ENCODE data around the gene NSMF.

Gene NSMF

GRCh38 chr9:137435381-137435891 lies 23.7 kb downstream of the NSMF start:
- Histone ChIP-seq H3K4me3 (ENCODE audit: low read length, poor library complexity, severe bottlenecking) (no peak overlapping the region), H3K4me2 (ENCODE audit: low read depth, low read length, poor library complexity, severe bottlenecking) (no peak overlapping the region), H3K4me1 (ENCODE audit: insufficient read depth, low read length, poor library complexity, severe bottlenecking) (no peaks in the 10 kb centered on the region), H3K9me3 (ENCODE audit: insufficient read depth, low read depth, low read length) (no peaks in the 10 kb centered on the region; the same call in 1 of the 2 replicates), H3K27me3 (ENCODE audit: insufficient read depth, low read length, poor library complexity, severe bottlenecking) (no peaks in the 10 kb centered on the region), H3F3A (ENCODE audit: low read depth) (no peaks in the 10 kb centered on the region), H2AFZ (ENCODE audit: low read length) (no peak overlapping the region), H3K36me3 (ENCODE audit: insufficient read depth, low read length) (no peaks in the 10 kb centered on the region), H3K9me2 (replicated peaks; ENCODE audit: low read depth, low read length) (no peaks in the 10 kb centered on the region), H3K9ac (ENCODE audit: low read depth, low read length, poor library complexity, severe bottlenecking) (no peak overlapping the region), H4K20me1 (ENCODE audit: insufficient read depth, low read length, poor library complexity, severe bottlenecking) (no peaks in the 10 kb centered on the region), H3K79me2 (ENCODE audit: insufficient read depth, low read length) (no peaks in the 10 kb centered on the region)
- TF ChIP-seq CTCF (conservative IDR thresholded peaks at IDR 0.05; ENCODE audit: low read length) (no peak), EZH2phosphoT487 (IDR thresholded peaks at IDR 0.05; ENCODE audit: borderline replicate concordance) (no peak)

DNA sequence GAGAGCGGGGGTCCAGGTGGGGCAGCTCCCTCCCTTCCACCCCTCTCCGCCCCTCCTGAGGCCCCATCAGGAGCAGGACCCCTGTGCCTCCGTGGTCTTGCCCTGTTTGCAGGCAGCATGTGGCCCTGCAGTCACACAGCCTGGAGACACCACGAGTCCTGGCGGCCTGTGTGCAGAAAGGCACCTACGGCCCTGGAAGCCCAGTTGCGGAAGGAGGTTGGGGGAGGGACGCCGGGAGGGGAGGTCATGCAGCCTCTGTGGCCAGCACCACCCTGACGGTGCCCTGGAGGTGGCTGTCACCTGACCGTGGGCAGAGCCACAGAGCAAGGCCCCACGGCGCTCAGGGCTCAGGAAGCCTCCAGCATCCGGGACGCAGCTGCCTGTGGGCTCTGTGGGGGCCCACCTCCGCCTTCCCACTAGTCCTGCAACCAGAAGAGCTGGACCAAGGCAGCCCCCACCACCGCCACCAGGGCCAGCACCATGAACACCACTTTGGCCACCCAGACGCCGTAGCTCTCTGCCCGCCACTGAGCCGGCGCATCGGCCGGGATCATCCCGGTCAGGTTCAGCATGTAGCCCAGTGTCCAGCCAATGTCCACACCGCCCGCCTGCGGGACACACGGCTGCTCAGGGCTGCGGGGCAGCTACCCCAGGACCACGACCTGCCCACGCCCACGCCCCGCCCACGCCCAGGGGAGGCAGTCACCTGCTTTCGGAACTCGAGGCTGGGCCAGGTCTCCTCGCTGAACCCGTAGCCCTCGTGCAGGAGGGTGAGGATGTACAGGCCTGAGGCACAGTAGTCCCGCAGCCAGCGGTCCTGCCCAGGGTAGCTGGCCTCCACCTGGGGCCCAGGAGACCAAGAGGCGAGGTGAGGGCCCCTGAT lies 24.4 kb downstream of the NSMF start:
- Histone ChIP-seq H3K4me3 (ENCODE audit: low read length, poor library complexity, severe bottlenecking) (no peak overlapping the region), H3K36me3 (ENCODE audit: insufficient read depth, low read length) (no peaks in the 10 kb centered on the region), H3F3A (ENCODE audit: low read depth) (no peaks in the 10 kb centered on the region), H3K9me2 (replicated peaks; ENCODE audit: low read depth, low read length) (no peaks in the 10 kb centered on the region), H4K20me1 (ENCODE audit: insufficient read depth, low read length, poor library complexity, severe bottlenecking) (no peaks in the 10 kb centered on the region), H3K9me3 (ENCODE audit: insufficient read depth, low read depth, low read length) (no peaks in the 10 kb centered on the region; the same call in 1 of the 2 replicates), H3K4me2 (ENCODE audit: low read depth, low read length, poor library complexity, severe bottlenecking) (no peak overlapping the region), H3K27me3 (ENCODE audit: insufficient read depth, low read length, poor library complexity, severe bottlenecking) (no peaks in the 10 kb centered on the region), H2AFZ (ENCODE audit: low read length) (no peak overlapping the region), H3K9ac (ENCODE audit: low read depth, low read length, poor library complexity, severe bottlenecking) (no peak overlapping the region), H3K4me1 (ENCODE audit: insufficient read depth, low read length, poor library complexity, severe bottlenecking) (no peaks in the 10 kb centered on the region), H3K79me2 (ENCODE audit: insufficient read depth, low read length) (no peaks in the 10 kb centered on the region)
- TF ChIP-seq CTCF (conservative IDR thresholded peaks at IDR 0.05; ENCODE audit: low read length) (no peak), EZH2phosphoT487 (IDR thresholded peaks at IDR 0.05; ENCODE audit: borderline replicate concordance) (no peak)

GRCh38 chr9:137433916-137434431 lies 25.2 kb downstream of the NSMF start:
- no peak overlapping the region for H3K4me3 ChIP-seq (ENCODE audit: low read length, poor library complexity, severe bottlenecking)
- H2AFZ ChIP-seq (ENCODE audit: low read length): no peak overlapping the region
- no peaks in the 10 kb centered on the region for H3F3A ChIP-seq (ENCODE audit: low read depth)
- H3K36me3 ChIP-seq (ENCODE audit: insufficient read depth, low read length): no peaks in the 10 kb centered on the region
- H3K4me1 ChIP-seq (ENCODE audit: insufficient read depth, low read length, poor library complexity, severe bottlenecking): no peaks in the 10 kb centered on the region
- TF ChIP-seq CTCF (conservative IDR thresholded peaks at IDR 0.05; ENCODE audit: low read length): no peak
- no peak for TF ChIP-seq EZH2phosphoT487 (IDR thresholded peaks at IDR 0.05; ENCODE audit: borderline replicate concordance)
- no peaks in the 10 kb centered on the region; the same call in 1 of the 2 replicates for H3K9me3 ChIP-seq (ENCODE audit: insufficient read depth, low read depth, low read length)
- H3K4me2 ChIP-seq (ENCODE audit: low read depth, low read length, poor library complexity, severe bottlenecking): no peak overlapping the region
- no peak overlapping the region for H3K9ac ChIP-seq (ENCODE audit: low read depth, low read length, poor library complexity, severe bottlenecking)
- no peaks in the 10 kb centered on the region for H3K9me2 ChIP-seq (replicated peaks; ENCODE audit: low read depth, low read length)
- H3K27me3 ChIP-seq (ENCODE audit: insufficient read depth, low read length, poor library complexity, severe bottlenecking): no peaks in the 10 kb centered on the region
- no peaks in the 10 kb centered on the region for H3K79me2 ChIP-seq (ENCODE audit: insufficient read depth, low read length)
- no peaks in the 10 kb centered on the region for H4K20me1 ChIP-seq (ENCODE audit: insufficient read depth, low read length, poor library complexity, severe bottlenecking)
